OCI-LY7 (cell line): Measurements from ENCODE around the gene CD2BP2.
"Not testable (repeated sequence)": the region's sequence is repeated elsewhere in the genome, so short reads cannot be mapped to it uniquely, and the experiment has no call there.

Experiments used
- EZH2phosphoT487 ChIP-seq: fragments of 200-600 bp; sonication (generic); IDR thresholded peaks from 2 replicates; pipeline ENCODE4 v1.6.1; 2018; ENCODE audit warnings: low read depth, borderline replicate concordance, mild to moderate bottlenecking, mixed run types, antibody characterized with exemption, low read length, moderate library complexity, mixed read lengths
- TF ChIP-seq, protein P1 (sequence below): fragments of 200-600 bp; sonication (generic); conservative IDR thresholded peaks from 2 replicates; pipeline ENCODE4 v1.5.1; 2014; ENCODE audit warnings: mild to moderate bottlenecking, antibody characterized with exemption, low read length, moderate library complexity, mixed read lengths

- TF ChIP-seq, protein P1, sequence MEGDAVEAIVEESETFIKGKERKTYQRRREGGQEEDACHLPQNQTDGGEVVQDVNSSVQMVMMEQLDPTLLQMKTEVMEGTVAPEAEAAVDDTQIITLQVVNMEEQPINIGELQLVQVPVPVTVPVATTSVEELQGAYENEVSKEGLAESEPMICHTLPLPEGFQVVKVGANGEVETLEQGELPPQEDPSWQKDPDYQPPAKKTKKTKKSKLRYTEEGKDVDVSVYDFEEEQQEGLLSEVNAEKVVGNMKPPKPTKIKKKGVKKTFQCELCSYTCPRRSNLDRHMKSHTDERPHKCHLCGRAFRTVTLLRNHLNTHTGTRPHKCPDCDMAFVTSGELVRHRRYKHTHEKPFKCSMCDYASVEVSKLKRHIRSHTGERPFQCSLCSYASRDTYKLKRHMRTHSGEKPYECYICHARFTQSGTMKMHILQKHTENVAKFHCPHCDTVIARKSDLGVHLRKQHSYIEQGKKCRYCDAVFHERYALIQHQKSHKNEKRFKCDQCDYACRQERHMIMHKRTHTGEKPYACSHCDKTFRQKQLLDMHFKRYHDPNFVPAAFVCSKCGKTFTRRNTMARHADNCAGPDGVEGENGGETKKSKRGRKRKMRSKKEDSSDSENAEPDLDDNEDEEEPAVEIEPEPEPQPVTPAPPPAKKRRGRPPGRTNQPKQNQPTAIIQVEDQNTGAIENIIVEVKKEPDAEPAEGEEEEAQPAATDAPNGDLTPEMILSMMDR = not testable (repeated sequence)
- TF ChIP-seq EZH2phosphoT487 = not testable (repeated sequence)
Observed at GRCh38 chr16:30309255-30309654, 45.9 kb downstream of the CD2BP2 start.
